Nephron progenitor cell (in vitro differentiated cells): ENCODE data around the gene IPP.

Experiments
- DNase-seq: peaks from one replicate; pipeline ENCODE4 v3.0.0; 2021
- H3K27ac Mint-ChIP-seq: 2 replicates; pipeline ENCODE4 v1.8.0; 2021; ENCODE audit warnings: mild to moderate bottlenecking, moderate library complexity, mixed read lengths
- H3K27me3 Mint-ChIP-seq: 2 replicates; pipeline ENCODE4 v1.8.0; 2021; ENCODE audit warnings: mild to moderate bottlenecking, low read depth, mixed read lengths; ENCODE audit not compliant: poor library complexity
- H3K36me3 Mint-ChIP-seq: 2 replicates; pipeline ENCODE4 v1.8.0; 2021; ENCODE audit warnings: low read depth, mixed read lengths
- H3K4me1 Mint-ChIP-seq: 2 replicates; pipeline ENCODE4 v1.8.0; 2021; ENCODE audit warnings: mixed read lengths
- H3K4me3 Mint-ChIP-seq: 2 replicates; pipeline ENCODE4 v1.8.0; 2021; ENCODE audit warnings: mild to moderate bottlenecking, moderate library complexity, mixed read lengths
- H3K9me3 Mint-ChIP-seq: 2 replicates; pipeline ENCODE4 v1.8.0; 2021; ENCODE audit warnings: mild to moderate bottlenecking, moderate library complexity, mixed read lengths
- TF ChIP-seq, protein P1 (sequence below): fragments of 200-600 bp; sonication (generic); IDR thresholded peaks from 2 replicates; pipeline ENCODE4 v1.5.0; 2021; ENCODE audit warnings: antibody characterized with exemption

Gene IPP

DNA sequence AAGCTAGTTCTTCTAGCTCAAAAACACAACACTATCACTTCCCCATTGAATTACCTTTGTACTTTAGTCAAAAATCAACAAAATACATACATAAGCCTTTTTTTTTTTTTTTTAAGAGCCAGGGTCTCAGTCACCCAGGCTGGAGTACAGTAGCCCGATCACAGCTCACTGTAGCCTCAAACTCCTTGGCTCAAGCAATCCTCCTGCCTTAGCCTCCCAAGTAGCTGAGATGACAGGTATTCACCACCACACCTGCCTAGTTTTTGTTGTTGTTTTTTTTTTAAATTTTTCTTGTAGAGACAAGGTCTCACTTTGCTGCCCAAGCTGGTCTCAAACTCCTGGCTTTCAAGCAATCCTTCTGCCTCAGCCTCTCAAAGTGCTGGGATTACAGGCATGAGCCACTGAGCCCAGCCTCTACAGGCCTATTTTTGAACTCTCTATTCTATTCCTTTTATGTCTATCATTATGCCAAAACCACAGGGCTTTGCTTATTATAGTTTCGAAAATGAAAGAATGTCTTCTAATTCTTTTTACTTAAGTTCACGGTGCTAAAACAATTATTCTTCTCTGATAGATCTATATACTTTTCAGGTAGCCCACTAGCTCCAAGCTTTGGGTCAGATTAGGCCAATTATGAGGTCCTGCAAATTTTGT is 93.8 kb downstream of the IPP start:
- Mint-ChIP-seq H3K27me3 (peaks cover 3% of the 10 kb centered on the region), H3K4me1 (no peaks in the 10 kb centered on the region), H3K4me3 (no peak overlapping the region), H3K27ac (no peak overlapping the region), H3K9me3 (no peaks in the 10 kb centered on the region), H3K36me3 (peaks cover 85% of the 10 kb centered on the region)
- TF ChIP-seq, protein P1, sequence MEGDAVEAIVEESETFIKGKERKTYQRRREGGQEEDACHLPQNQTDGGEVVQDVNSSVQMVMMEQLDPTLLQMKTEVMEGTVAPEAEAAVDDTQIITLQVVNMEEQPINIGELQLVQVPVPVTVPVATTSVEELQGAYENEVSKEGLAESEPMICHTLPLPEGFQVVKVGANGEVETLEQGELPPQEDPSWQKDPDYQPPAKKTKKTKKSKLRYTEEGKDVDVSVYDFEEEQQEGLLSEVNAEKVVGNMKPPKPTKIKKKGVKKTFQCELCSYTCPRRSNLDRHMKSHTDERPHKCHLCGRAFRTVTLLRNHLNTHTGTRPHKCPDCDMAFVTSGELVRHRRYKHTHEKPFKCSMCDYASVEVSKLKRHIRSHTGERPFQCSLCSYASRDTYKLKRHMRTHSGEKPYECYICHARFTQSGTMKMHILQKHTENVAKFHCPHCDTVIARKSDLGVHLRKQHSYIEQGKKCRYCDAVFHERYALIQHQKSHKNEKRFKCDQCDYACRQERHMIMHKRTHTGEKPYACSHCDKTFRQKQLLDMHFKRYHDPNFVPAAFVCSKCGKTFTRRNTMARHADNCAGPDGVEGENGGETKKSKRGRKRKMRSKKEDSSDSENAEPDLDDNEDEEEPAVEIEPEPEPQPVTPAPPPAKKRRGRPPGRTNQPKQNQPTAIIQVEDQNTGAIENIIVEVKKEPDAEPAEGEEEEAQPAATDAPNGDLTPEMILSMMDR, result no peak
- no peak for DNase-seq

DNA sequence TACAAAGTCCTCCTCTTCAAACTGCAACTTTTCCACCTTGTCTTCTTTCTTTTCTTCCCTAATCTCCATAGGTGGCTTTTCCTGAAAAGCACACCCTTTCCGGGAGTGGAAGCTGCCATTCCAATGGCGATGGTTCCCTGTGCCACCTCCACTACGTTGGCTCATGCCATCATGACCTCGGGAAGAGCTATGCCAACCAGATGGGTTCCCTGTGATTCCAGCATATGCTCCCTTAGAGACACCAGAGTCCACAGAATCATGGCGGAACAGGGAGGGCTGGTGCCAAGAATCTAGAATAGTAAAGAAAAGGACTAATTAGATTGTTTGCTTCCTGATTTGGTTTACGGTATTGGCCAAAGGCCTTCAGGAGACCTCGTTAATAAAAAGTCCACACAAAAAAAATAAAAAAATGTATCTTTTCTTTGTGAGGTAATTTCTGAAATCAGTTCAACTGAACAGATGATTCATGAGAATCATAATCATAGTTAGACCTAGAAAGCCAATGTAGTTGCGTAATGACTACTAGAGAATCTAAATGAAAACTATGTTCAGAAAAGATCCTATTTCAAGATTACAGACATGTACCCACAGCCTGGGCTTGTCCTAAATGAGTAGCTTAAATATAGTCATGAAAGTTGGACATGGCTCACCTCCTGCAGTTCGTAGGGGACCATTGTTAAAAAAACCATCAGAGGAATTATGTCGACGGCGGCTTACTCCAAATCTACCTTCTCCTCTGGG is 95.7 kb downstream of the IPP start:
- no peak overlapping the region for H3K27ac Mint-ChIP-seq
- TF ChIP-seq, protein P1, result no peak
- H3K9me3 Mint-ChIP-seq, result no peaks in the 10 kb centered on the region
- H3K4me1 Mint-ChIP-seq, result no peaks in the 10 kb centered on the region
- H3K4me3 Mint-ChIP-seq, result no peak overlapping the region
- H3K27me3 Mint-ChIP-seq, result peaks cover 3% of the 10 kb centered on the region
- no peak for DNase-seq
- H3K36me3 Mint-ChIP-seq, result peaks cover 90% of the 10 kb centered on the region
